ENCODE data around the gene CDK19.

The CDK19 gene

GRCh38 chr6:110642711-110643110 is 172.6 kb downstream of the CDK19 start:
- H3K4me3 ChIP-seq (ENCODE audit: low read depth, low read length) = no peak overlapping the region
- DNase-seq (ENCODE audit: low read depth) = no peak
- TF ChIP-seq CTCF (IDR thresholded peaks at IDR 0.05; ENCODE audit: control insufficient read depth, extremely low read depth, insufficient read depth) = no peak

GRCh38 chr6:110636781-110637180 is 178.5 kb downstream of the CDK19 start:
- no peak for DNase-seq (ENCODE audit: low read depth)

GRCh38 chr6:110635096-110635495 is 180.2 kb downstream of the CDK19 start:
- no peak for TF ChIP-seq CTCF (IDR thresholded peaks at IDR 0.05; ENCODE audit: control insufficient read depth, extremely low read depth, insufficient read depth)
- no peak overlapping the region for H3K4me3 ChIP-seq (ENCODE audit: low read depth, low read length)
- DNase-seq (ENCODE audit: low read depth) = no peak

More at GRCh38 chr6:110636781-110637180, 178.5 kb downstream of the CDK19 start:
- no peak overlapping the region for H3K4me3 ChIP-seq (ENCODE audit: low read depth, low read length)
- no peak for TF ChIP-seq CTCF (IDR thresholded peaks at IDR 0.05; ENCODE audit: control insufficient read depth, extremely low read depth, insufficient read depth)

- TF ChIP-seq CTCF (IDR thresholded peaks at IDR 0.05; ENCODE audit: control insufficient read depth, extremely low read depth, insufficient read depth) = no peak
- no peak for DNase-seq (ENCODE audit: low read depth)
- no peak overlapping the region for H3K4me3 ChIP-seq (ENCODE audit: low read depth, low read length)
These were observed 181.5 kb downstream of the CDK19 start for GRCh38 chr6:110633731-110634213.

GRCh38 chr6:110629153-110629552 is 186.1 kb downstream of the CDK19 start:
- no peak for TF ChIP-seq CTCF (IDR thresholded peaks at IDR 0.05; ENCODE audit: control insufficient read depth, extremely low read depth, insufficient read depth)
- no peak overlapping the region for H3K4me3 ChIP-seq (ENCODE audit: low read depth, low read length)
- no peak for DNase-seq (ENCODE audit: low read depth)

GRCh38 chr6:110628330-110628729 is 186.9 kb downstream of the CDK19 start:
- H3K4me3 ChIP-seq (ENCODE audit: low read depth, low read length) = no peak overlapping the region
- DNase-seq (ENCODE audit: low read depth) = no peak
- TF ChIP-seq CTCF (IDR thresholded peaks at IDR 0.05; ENCODE audit: control insufficient read depth, extremely low read depth, insufficient read depth) = no peak

- no peak for DNase-seq (ENCODE audit: low read depth)
- no peak overlapping the region for H3K4me3 ChIP-seq (ENCODE audit: low read depth, low read length)
- no peak for TF ChIP-seq CTCF (IDR thresholded peaks at IDR 0.05; ENCODE audit: control insufficient read depth, extremely low read depth, insufficient read depth)
These were observed 188.8 kb downstream of the CDK19 start for GRCh38 chr6:110626442-110626841.

Data from LNCaP clone FGC (cell line).